Kidney (tissue), 14 donors: ENCODE data around the gene TRIM9. TPM values are rescaled to one million over a fixed set of nuclear protein-coding genes. Genes with fewer than 3 reads are reported as not detected.

ENCODE experiments used
- DNase-seq, 5 donors: peaks; one replicate each; pipeline ENCODE4 v3.0.0-alpha.2; 2013 to 2020
- FAIRE-seq: peaks from 2 replicates; lab custom pipeline; 2012; peaks lifted over from hg19 to GRCh38; lab: Jason Lieb, UNC
- H3K27ac ChIP-seq, 2 donors: one replicate each; pipeline ENCODE4 v1.7.0; 2013; ENCODE audit warnings: low read depth in 2 of 2, low read length in 2 of 2, inconsistent platforms in 1 of 2
- H3K27me3 ChIP-seq: one replicate; pipeline ENCODE4 v1.7.1; 2013; ENCODE audit warnings: low read length, inconsistent platforms; ENCODE audit not compliant: control insufficient read depth, insufficient read depth
- H3K36me3 ChIP-seq, 3 donors: one replicate each; pipeline versions ENCODE4 v1.7.0 to v1.7.1; 2013; ENCODE audit warnings: low read length in 3 of 3, control low read depth in 1 of 3, inconsistent platforms in 1 of 3; ENCODE audit not compliant: insufficient read depth in 3 of 3, control insufficient read depth in 2 of 3
- H3K4me1 ChIP-seq, 3 donors: one replicate each; pipeline versions ENCODE4 v1.7.0 to v1.7.1; 2013; ENCODE audit warnings: low read length in 3 of 3, inconsistent platforms in 1 of 3, low read depth in 1 of 3; ENCODE audit not compliant: control insufficient read depth in 2 of 3, insufficient read depth in 2 of 3
- H3K4me3 ChIP-seq, 3 donors: one replicate each; pipeline versions ENCODE4 v1.7.0 to v1.8.1; 2013; ENCODE audit warnings: low read length in 3 of 3, control low read depth in 1 of 3, inconsistent platforms in 1 of 3
- H3K9ac ChIP-seq, 3 donors: one replicate each; pipeline versions ENCODE4 v1.7.0 to v1.7.1; 2013; ENCODE audit warnings: low read length in 3 of 3, control low read depth in 1 of 3, inconsistent platforms in 1 of 3
- H3K9me3 ChIP-seq, 3 donors: one replicate each; pipeline versions ENCODE4 v1.7.0 to v1.7.1; 2013; ENCODE audit warnings: low read length in 3 of 3, control low read depth in 1 of 3, inconsistent platforms in 1 of 3; ENCODE audit not compliant: control insufficient read depth in 2 of 3, insufficient read depth in 1 of 3
- CTCF ChIP-seq: IDR thresholded peaks from 3 replicates; pipeline ENCODE4 v1.5.1; 2012; ENCODE audit warnings: mild to moderate bottlenecking, moderate library complexity, borderline replicate concordance; ENCODE audit not compliant: insufficient read depth; ENCODE audit errors: extremely low read depth
- intact Hi-C: fragments of 100-400 bp; cut with DNase I; formaldehyde crosslinking; loops from one replicate; pipeline ENCODE4 v1.11.1; 2022
- polyA plus RNA-seq: library from polyadenylated mRNA; stranded (reverse); fragments of 350-450 nt; fragmentation: Illumina TruSeq; extraction: RNeasy Lipid Tissue Mini Kit (QIAGEN cat#74804); gene quantifications from one replicate; pipeline ENCODE4 v1.2.3, GENCODE V29; 2014; ENCODE audit warnings: low read depth, low replicate concordance; ENCODE audit not compliant: insufficient read depth
- total RNA-seq: library from RNA; stranded (reverse); fragmentation: NEBNext Ultra II Directional; extraction: Animal tissue kit (Norgen Biotek cat#: 25700); gene quantifications from one replicate; pipeline ENCODE4 v1.2.1, GENCODE V29; 2021
- donor health status: control.
- donor health status: control.
- donor health status: control.
- donor health status: control.
- donor health status: control.
- donor health status: DM: yes; HTN: yes; CAD: no.
- donor health status: Normal renal cell carcinoma (clear cell type).

The TRIM9 gene
- total and polyA plus RNA-seq, 2 donors from 2014 or later: 0.67 to 2.0 TPM

- H3K27me3 ChIP-seq: no peaks in the 10 kb centered on the region
- H3K4me3 ChIP-seq: peak overlapping the region; percentile 32 to 50 (median 42)
- no peak for TF ChIP-seq CTCF
- no peaks in the 10 kb centered on the region for H3K9me3 ChIP-seq
- H3K36me3 ChIP-seq: no peaks in the 10 kb centered on the region
- intact Hi-C loops: no loop called here
- peak overlapping the region; percentile 16 to 60 for H3K27ac ChIP-seq
- DNase-seq (peak in 4 of 5 donors; percentile 29 to 78 (median 53)), FAIRE-seq (no peak)
- peaks cover 0 to 6% (median 3%) of the 10 kb centered on the region in 3 donors for H3K4me1 ChIP-seq
- no peak overlapping the region for H3K9ac ChIP-seq
Measured at GRCh38 chr14:51139121-51139681, 44.3 kb upstream of the TRIM9 start.

- H3K9ac ChIP-seq: no peak overlapping the region
- H3K9me3 ChIP-seq: no peaks in the 10 kb centered on the region
- no peaks in the 10 kb centered on the region for H3K27me3 ChIP-seq
- peak in 1 of 5 donors; percentile 7 for DNase-seq
- H3K36me3 ChIP-seq: no peaks in the 10 kb centered on the region
- no peak for FAIRE-seq
- intact Hi-C loops: no loop called here
- TF ChIP-seq CTCF: no peak
- peak overlapping the region in 2 of 3 donors; percentile 42 to 50 for H3K4me3 ChIP-seq
- no peak overlapping the region for H3K27ac ChIP-seq
- H3K4me1 ChIP-seq: peaks cover 0 to 6% (median 3%) of the 10 kb centered on the region in 3 donors
Measured at GRCh38 chr14:51138404-51139103, 43.6 kb upstream of the TRIM9 start.

- no peak for TF ChIP-seq CTCF
- no peak for FAIRE-seq
Measured at GRCh38 chr14:51131516-51131915, 36.6 kb upstream of the TRIM9 start.

More at GRCh38 chr14:51131516-51131915, 36.6 kb upstream of the TRIM9 start:
- H3K27ac ChIP-seq: no peak overlapping the region
- H3K27me3 ChIP-seq: no peaks in the 10 kb centered on the region
- no peak overlapping the region for H3K4me3 ChIP-seq
- H3K36me3 ChIP-seq: no peaks in the 10 kb centered on the region
- no peak for DNase-seq
- H3K9me3 ChIP-seq: no peaks in the 10 kb centered on the region
- H3K9ac ChIP-seq: no peak overlapping the region
- intact Hi-C loops: no loop called here
- no peaks in the 10 kb centered on the region for H3K4me1 ChIP-seq
